ENCODE measurements around the gene DCTPP1.

The DCTPP1 gene

DNA sequence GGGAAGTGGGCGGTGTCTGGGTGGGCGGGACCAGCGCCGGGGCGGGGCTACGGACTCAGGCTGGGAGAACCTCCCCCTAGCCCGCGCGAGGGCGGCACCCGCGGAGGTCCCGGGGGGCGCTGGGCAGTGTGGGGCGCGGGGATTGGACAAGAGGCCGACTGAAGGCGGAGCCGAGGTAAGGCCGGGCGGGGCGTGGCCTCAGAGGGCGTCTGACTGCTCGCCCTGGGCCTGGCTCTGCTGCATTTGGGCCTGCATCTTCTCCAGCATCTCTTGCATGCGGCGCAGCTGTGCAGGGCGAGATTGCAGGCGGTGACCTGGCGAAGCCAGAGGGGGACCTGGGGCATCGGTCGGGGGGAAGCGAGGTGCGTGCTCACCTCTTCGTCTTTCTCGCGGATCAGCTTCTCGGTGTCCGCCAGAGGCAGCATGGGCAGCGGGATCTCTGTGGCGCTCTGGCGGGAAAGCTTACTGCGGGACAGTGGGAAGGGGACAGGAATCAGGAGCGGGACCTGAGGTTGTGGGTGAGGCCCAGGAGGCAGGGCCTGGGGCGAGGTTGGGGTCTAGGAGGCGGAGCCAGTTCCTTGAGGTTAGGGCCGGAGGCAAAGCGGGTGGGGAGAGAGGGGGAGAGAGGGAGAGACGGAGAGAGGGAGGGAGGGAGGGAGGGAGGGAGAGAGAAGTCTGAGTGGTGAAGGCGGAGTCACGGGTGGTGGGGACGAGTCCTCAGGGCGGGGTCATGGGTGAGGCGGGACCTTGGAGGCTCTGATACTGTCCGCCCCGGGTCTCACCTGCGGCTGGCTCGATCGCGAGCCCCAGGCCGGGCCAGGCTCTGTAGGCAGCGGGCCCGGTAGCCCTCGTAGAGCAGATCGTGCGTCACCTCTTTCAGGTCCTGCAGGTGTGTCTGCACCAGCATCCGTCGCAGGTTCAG, 51.3 kb downstream of the DCTPP1 start (continued):
- TF ChIP-seq ZNF792 (tag by site-specific recombination; IDR thresholded peaks at IDR 0.05) = no peak
- TF ChIP-seq ZNF701 (tag by site-specific recombination; IDR thresholded peaks at IDR 0.05) = no peak
- peak; percentile 2; the same call in 1 of the 2 replicates for TF ChIP-seq EGR2 (tag by site-specific recombination; IDR thresholded peaks at IDR 0.05; ENCODE audit: low read depth)
- TF ChIP-seq, protein P1, sequence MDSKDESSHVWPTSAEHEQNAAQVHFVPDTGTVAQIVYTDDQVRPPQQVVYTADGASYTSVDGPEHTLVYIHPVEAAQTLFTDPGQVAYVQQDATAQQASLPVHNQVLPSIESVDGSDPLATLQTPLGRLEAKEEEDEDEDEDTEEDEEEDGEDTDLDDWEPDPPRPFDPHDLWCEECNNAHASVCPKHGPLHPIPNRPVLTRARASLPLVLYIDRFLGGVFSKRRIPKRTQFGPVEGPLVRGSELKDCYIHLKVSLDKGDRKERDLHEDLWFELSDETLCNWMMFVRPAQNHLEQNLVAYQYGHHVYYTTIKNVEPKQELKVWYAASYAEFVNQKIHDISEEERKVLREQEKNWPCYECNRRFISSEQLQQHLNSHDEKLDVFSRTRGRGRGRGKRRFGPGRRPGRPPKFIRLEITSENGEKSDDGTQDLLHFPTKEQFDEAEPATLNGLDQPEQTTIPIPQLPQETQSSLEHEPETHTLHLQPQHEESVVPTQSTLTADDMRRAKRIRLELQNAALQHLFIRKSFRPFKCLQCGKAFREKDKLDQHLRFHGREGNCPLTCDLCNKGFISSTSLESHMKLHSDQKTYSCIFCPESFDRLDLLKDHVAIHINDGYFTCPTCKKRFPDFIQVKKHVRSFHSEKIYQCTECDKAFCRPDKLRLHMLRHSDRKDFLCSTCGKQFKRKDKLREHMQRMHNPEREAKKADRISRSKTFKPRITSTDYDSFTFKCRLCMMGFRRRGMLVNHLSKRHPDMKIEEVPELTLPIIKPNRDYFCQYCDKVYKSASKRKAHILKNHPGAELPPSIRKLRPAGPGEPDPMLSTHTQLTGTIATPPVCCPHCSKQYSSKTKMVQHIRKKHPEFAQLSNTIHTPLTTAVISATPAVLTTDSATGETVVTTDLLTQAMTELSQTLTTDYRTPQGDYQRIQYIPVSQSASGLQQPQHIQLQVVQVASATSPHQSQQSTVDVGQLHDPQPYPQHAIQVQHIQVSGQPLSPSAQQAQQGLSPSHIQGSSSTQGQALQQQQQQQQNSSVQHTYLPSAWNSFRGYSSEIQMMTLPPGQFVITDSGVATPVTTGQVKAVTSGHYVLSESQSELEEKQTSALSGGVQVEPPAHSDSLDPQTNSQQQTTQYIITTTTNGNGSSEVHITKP (tag by site-specific recombination; IDR thresholded peaks at IDR 0.05) = peak; percentile 40
- TF ChIP-seq ZBTB48 (tag by site-specific recombination; IDR thresholded peaks at IDR 0.05) = 0 out of 2 replicates have a peak, but pooled peaks have one; percentile 20
- TF ChIP-seq ZNF48 (tag by site-specific recombination; IDR thresholded peaks at IDR 0.05) = no peak
- TF ChIP-seq ZNF335 (tag by site-specific recombination; conservative IDR thresholded peaks at IDR 0.05) = peak; percentile 98
- peak; percentile 96 for TF ChIP-seq ZNF2 (tag by site-specific recombination; IDR thresholded peaks at IDR 0.05)
- peak; percentile 39; the same call in 1 of the 2 replicates for TF ChIP-seq PRDM1 (tag by site-specific recombination; IDR thresholded peaks at IDR 0.05)
- TF ChIP-seq PRDM4 (tag by site-specific recombination; IDR thresholded peaks at IDR 0.05) = peak; percentile 29; the same call in 1 of the 2 replicates
- TF ChIP-seq ZBTB20 (tag by site-specific recombination; IDR thresholded peaks at IDR 0.05) = peak; percentile 89
- TF ChIP-seq ZNF138 (tag by site-specific recombination; IDR thresholded peaks at IDR 0.05; ENCODE audit: borderline replicate concordance) = no peak
- TF ChIP-seq WT1 (tag by site-specific recombination; IDR thresholded peaks at IDR 0.05) = no peak
- no peak for TF ChIP-seq ZNF132 (tag by site-specific recombination; IDR thresholded peaks at IDR 0.05; ENCODE audit: borderline replicate concordance)
- no peak for TF ChIP-seq ZNF530 (tag by site-specific recombination; IDR thresholded peaks at IDR 0.05; ENCODE audit: low read depth)
- peak; percentile 94 for TF ChIP-seq SP3 (tag by site-specific recombination; IDR thresholded peaks at IDR 0.05)
- no peak for TF ChIP-seq ZFP69B (tag by site-specific recombination; IDR thresholded peaks at IDR 0.05)
- TF ChIP-seq REPIN1 (tag by site-specific recombination; IDR thresholded peaks at IDR 0.05; ENCODE audit: low read depth) = peak; percentile 94; the same call in 1 of the 2 replicates
- TF ChIP-seq, protein P2, sequence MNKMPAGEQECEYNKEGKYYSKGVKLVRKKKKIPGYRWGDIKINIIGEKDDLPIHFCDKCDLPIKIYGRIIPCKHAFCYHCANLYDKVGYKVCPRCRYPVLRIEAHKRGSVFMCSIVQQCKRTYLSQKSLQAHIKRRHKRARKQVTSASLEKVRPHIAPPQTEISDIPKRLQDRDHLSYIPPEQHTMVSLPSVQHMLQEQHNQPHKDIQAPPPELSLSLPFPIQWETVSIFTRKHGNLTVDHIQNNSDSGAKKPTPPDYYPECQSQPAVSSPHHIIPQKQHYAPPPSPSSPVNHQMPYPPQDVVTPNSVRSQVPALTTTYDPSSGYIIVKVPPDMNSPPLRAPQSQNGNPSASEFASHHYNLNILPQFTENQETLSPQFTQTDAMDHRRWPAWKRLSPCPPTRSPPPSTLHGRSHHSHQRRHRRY (tag by site-specific recombination; IDR thresholded peaks at IDR 0.05) = peak; percentile 94
- no peak for TF ChIP-seq ZFHX2 (tag by site-specific recombination; conservative IDR thresholded peaks at IDR 0.05)
- TF ChIP-seq KLF9 (tag by site-specific recombination; IDR thresholded peaks at IDR 0.05; ENCODE audit: low read depth) = peak; percentile 96
- 0 out of 2 replicates have a peak, but pooled peaks have one; percentile 45 for TF ChIP-seq ZNF785 (tag by site-specific recombination; IDR thresholded peaks at IDR 0.05)
- no peak for TF ChIP-seq ZNF560 (tag by site-specific recombination; IDR thresholded peaks at IDR 0.05; ENCODE audit: borderline replicate concordance)
- no peak; the same call in 1 of the 2 replicates for TF ChIP-seq ZNF10 (tag by site-specific recombination; IDR thresholded peaks at IDR 0.05)
- no peak for TF ChIP-seq ZNF114 (tag by site-specific recombination; IDR thresholded peaks at IDR 0.05)
- TF ChIP-seq ZNF623 (tag by site-specific recombination; IDR thresholded peaks at IDR 0.05) = no peak
- peak; percentile 75 for TF ChIP-seq KLF1 (tag by site-specific recombination; IDR thresholded peaks at IDR 0.05)
- TF ChIP-seq ZSCAN16 (tag by site-specific recombination; IDR thresholded peaks at IDR 0.05) = no peak
- TF ChIP-seq ZNF311 (tag by site-specific recombination; IDR thresholded peaks at IDR 0.05; ENCODE audit: borderline replicate concordance) = no peak
- TF ChIP-seq KLF8 (tag by site-specific recombination; IDR thresholded peaks at IDR 0.05) = peak; percentile 93
- TF ChIP-seq ZNF610 (tag by site-specific recombination; IDR thresholded peaks at IDR 0.05; ENCODE audit: borderline replicate concordance) = peak; percentile 93
- no peak for TF ChIP-seq ZNF112 (tag by site-specific recombination; IDR thresholded peaks at IDR 0.05)
- peak; percentile 19; the same call in 1 of the 2 replicates for TF ChIP-seq ZNF146 (tag by site-specific recombination; IDR thresholded peaks at IDR 0.05)
- TF ChIP-seq ZBTB17 (tag by site-specific recombination; IDR thresholded peaks at IDR 0.05) = peak; percentile 97
